Heart right ventricle (tissue), 16 donors: Measurements from ENCODE around the gene RAB18. TPM values are rescaled to one million over a fixed set of nuclear protein-coding genes. Genes with fewer than 3 reads are reported as not detected.
"Not testable (repeated sequence)": the region's sequence is repeated elsewhere in the genome, so short reads cannot be mapped to it uniquely, and the experiment has no call there.

Experiments used
- ATAC-seq, 8 donors: fragments of 200-7000 bp; cut with Tn5 transposase; one replicate each; pipeline ENCODE4 v1.9.1; 2020; ENCODE audit warnings: mild to moderate bottlenecking in 8 of 8, moderate library complexity in 8 of 8, moderate number of reproducible peaks in 1 of 8
- DNase-seq, 2 donors: peaks; one replicate each; pipeline ENCODE4 v3.0.0-alpha.2; 2020
- H3K27ac ChIP-seq, 10 donors: fragments of 200-600 bp; sonication (generic) in 2 of 10; one replicate each; pipeline versions ENCODE4 v1.5.0 to v1.8.0; 2020 to 2022; ENCODE audit warnings: mild to moderate bottlenecking in 3 of 10
- H3K27me3 ChIP-seq, 7 donors: fragments of 200-600 bp; one replicate each; pipeline ENCODE4 v1.8.0; 2021 to 2022; ENCODE audit warnings: mild to moderate bottlenecking in 2 of 7
- H3K36me3 ChIP-seq, 9 donors: fragments of 200-600 bp; sonication (generic) in 1 of 9; one replicate each; pipeline versions ENCODE4 v1.5.0 to v1.8.0; 2020 to 2022; ENCODE audit warnings: mild to moderate bottlenecking in 2 of 9
- H3K4me1 ChIP-seq, 9 donors: fragments of 200-600 bp; sonication (generic) in 1 of 9; one replicate each; pipeline versions ENCODE4 v1.5.0 to v1.8.0; 2020 to 2022; ENCODE audit warnings: mild to moderate bottlenecking in 4 of 9
- H3K4me3 ChIP-seq, 10 donors: fragments of 200-600 bp; sonication (generic) in 2 of 10; one replicate each; pipeline versions ENCODE4 v1.5.0 to v1.8.0; 2020 to 2022; ENCODE audit warnings: mild to moderate bottlenecking in 7 of 10, moderate library complexity in 2 of 10
- H3K9me3 ChIP-seq, 11 donors: fragments of 200-600 bp in 10 of 11; sonication (generic) in 2 of 11; one replicate each; pipeline versions ENCODE4 v1.5.0 to v1.8.0; 2013 to 2022; ENCODE audit warnings: mild to moderate bottlenecking in 2 of 11, control low read depth in 1 of 11, moderate library complexity in 1 of 11
- WGBS, 2 donors: extraction: QIAGEN DNeasy Blood & Tissue Kit; methylation state at CpG; one replicate each; pipeline ENCODE4 v1.1.7; 2013; ENCODE audit warnings: inconsistent platforms in 1 of 2; 5-methylcytosine and 5-hydroxymethylcytosine counted together
- intact Hi-C, 10 donors: fragments of 100-400 bp; cut with DNase I; formaldehyde crosslinking; loops; one replicate each; pipeline versions ENCODE4 v1.11.1 to v1.14.2; 2022
- polyA plus RNA-seq, 2 donors: library from polyadenylated mRNA; stranded (reverse); fragments of 200-250 nt; gene quantifications; one replicate each; pipeline ENCODE4 v1.2.3, GENCODE V29; 2013
- total RNA-seq, 10 donors: library from RNA; stranded (reverse); fragmentation: NEBNext Ultra II Directional in 3 of 10; extraction: Animal tissue kit (Norgen Biotek cat#: 25700) in 3 of 10; gene quantifications; one replicate each; pipeline versions ENCODE4 v1.2.1 to v1.2.4, GENCODE V29; 2021 to 2023
- TF ChIP-seq, protein P1 (sequence below), 9 donors: fragments of 200-600 bp; sonication (generic) in 2 of 9; IDR thresholded peaks; one replicate each; pipeline versions ENCODE4 v1.5.0 to v1.8.0; 2021 to 2022; ENCODE audit warnings: antibody characterized with exemption in 9 of 9, mild to moderate bottlenecking in 5 of 9, moderate library complexity in 1 of 9
- donor health status: Arrhythmogenic right ventricular cardiomyopathy.
- donor health status: ischemic (EF 13 %, LVEDD 7.1; RV severe dilation, severe dysfunction).
- donor health status: healthy with polysubstance abuse.
- donor health status: DM: no; HTN: yes; CAD: no.
- donor health status: DM: no; HTN: no; CAD: no.
- donor health status: ischemic (EF 25% LVEDD 6.9; RV normal size, moderate dysfunction).
- donor health status: ischemic (EF 25% LVEDD 5.7; RV mildly dilated, moderate dysfunction).
- donor health status: healthy.
- donor health status: DM: yes; HTN: yes; CAD: no.
- donor health status: Ischemic cardiomyopathy.
- donor health status: ischemic (EF 35%, LVEDD 5.7; RV mildly dilated, moderate dysfunction).
- donor health status: nonischemic (EF 11% LVEDD 7.7; RV severe dilation, severe dysfunction).
- donor health status: DM: yes; HTN: yes; CAD: no.
- donor health status: PGD.
- donor health status: ischemic (EF 29% LVEDD 5.4; RV normal size, mild dysfunction).
- donor health status: nonischemic (EF 23%, LVEDD 6.1; RV moderate dilation, normal function).

The RAB18 gene
- total and polyA plus RNA-seq, 12 donors: 19.3 to 157 (median 131) TPM

DNA sequence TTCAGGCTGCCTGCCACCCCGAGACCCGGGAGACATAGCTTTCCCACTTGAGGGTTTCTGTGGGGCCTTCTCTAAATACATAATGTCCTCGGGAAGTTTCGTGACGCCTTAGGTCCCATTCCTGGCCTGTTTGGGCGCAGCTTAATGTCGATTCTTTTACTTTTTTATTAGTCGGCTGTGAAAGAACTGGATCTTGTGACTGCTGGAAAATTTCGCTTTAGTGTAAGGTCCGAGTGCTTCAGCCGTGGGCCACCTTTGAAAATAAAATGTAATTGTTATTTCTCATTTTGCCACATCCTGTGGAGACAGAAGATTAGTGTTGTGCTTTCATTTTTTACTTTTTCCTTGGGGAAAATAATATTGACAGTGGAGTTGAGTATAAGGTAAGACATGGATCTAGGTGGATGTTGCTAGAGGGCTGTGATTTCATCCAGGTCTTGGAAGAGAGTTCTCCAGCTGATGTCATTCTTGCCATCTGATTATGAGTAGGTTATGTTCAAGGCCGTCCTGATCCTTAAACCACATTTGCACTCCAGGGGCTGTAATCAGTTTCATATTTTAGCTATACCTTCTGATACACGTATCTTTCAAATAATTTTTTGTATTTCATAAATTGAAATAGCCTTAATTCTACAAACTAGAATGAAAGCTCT lies 830 bp downstream of the RAB18 start:
- peaks cover 0 to 7% (median 0%) of the 10 kb centered on the region in 9 donors for H3K36me3 ChIP-seq
- WGBS, 2 donors: 2 to 3% methylated on average over 13 of the region's 13 CpGs
- ATAC-seq (peak in 1 of 8 donors; percentile 2), DNase-seq (peak in 1 of 2 donors; percentile 5)
- TF ChIP-seq, protein P1, sequence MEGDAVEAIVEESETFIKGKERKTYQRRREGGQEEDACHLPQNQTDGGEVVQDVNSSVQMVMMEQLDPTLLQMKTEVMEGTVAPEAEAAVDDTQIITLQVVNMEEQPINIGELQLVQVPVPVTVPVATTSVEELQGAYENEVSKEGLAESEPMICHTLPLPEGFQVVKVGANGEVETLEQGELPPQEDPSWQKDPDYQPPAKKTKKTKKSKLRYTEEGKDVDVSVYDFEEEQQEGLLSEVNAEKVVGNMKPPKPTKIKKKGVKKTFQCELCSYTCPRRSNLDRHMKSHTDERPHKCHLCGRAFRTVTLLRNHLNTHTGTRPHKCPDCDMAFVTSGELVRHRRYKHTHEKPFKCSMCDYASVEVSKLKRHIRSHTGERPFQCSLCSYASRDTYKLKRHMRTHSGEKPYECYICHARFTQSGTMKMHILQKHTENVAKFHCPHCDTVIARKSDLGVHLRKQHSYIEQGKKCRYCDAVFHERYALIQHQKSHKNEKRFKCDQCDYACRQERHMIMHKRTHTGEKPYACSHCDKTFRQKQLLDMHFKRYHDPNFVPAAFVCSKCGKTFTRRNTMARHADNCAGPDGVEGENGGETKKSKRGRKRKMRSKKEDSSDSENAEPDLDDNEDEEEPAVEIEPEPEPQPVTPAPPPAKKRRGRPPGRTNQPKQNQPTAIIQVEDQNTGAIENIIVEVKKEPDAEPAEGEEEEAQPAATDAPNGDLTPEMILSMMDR (IDR thresholded peaks at IDR 0.05): no peak
- no peaks in the 10 kb centered on the region for H3K27me3 ChIP-seq
- peaks cover 3 to 51% (median 34%) of the 10 kb centered on the region in 9 donors for H3K4me1 ChIP-seq
- H3K9me3 ChIP-seq: no peaks in the 10 kb centered on the region
- intact Hi-C loops: no loop called here
- H3K4me3 ChIP-seq: peak overlapping the region; percentile 56 to 90 (median 80)
- peak overlapping the region; percentile 43 to 91 (median 88) for H3K27ac ChIP-seq

DNA sequence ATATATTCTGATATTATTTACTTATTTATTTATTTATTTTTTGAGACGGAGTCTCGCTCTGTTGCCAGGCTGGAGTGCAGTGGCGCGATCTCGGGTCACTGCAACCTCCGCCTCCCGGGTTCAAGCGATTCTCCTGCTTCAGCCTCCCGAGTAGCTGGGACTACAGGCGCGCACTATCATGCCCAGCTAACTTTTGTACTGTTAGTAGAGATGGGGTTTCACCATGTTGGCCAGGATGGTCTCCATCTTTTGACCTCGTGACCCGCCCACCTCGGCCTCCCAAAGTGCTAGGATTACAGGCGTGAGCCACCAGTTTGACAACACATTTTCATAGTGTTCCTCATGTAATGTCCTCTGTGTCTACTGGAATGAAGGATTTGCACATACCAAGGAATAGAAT lies 1.4 kb downstream of the RAB18 start:
- DNase-seq, ATAC-seq, intact Hi-C loops, H3K27me3 ChIP-seq, H3K9me3 ChIP-seq: not testable (repeated sequence)
- H3K36me3 ChIP-seq: peaks cover 0 to 13% (median 0%) of the 10 kb centered on the region in 9 donors
- H3K4me3 ChIP-seq: peak overlapping the region in 9 of 10 donors; percentile 56 to 90 (median 82)
- peak overlapping the region in 6 of 10 donors; percentile 84 to 91 (median 90) for H3K27ac ChIP-seq
- 93 to 94% methylated on average over 15 of the region's 15 CpGs for WGBS, 2 donors
- peaks cover 3 to 51% (median 38%) of the 10 kb centered on the region in 9 donors for H3K4me1 ChIP-seq

DNA sequence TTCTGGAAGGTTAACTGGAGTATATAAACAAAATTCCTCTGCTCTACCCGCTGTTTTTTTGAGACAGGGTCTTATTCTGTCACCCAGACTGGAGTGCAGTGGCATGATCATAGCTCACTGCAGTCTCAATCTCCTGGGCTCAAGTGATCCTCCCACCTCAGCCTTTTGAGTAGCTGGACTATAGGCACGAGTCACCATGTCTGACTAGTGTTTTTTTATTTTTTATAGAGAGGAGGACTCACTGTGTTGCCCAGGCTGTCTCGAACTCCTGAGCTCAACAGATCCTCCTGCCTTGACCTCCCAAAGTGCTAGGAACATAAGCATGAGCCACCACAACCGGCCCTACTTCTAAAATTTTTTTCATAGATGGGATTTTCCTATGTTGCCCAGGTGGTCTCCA lies 2.2 kb downstream of the RAB18 start:
- ATAC-seq (no peak), DNase-seq (no peak)
- peaks cover 0 to 21% (median 0%) of the 10 kb centered on the region in 9 donors for H3K36me3 ChIP-seq
- no peaks in the 10 kb centered on the region for H3K27me3 ChIP-seq
- intact Hi-C loops: no loop called here
- H3K27ac ChIP-seq: peak overlapping the region in 4 of 10 donors; percentile 10 to 65 (median 38)
- WGBS, 2 donors: 68 to 78% methylated on average over 4 of the region's 4 CpGs
- no peak overlapping the region for H3K4me3 ChIP-seq
- H3K4me1 ChIP-seq: peaks cover 3 to 51% (median 42%) of the 10 kb centered on the region in 9 donors
- H3K9me3 ChIP-seq: no peaks in the 10 kb centered on the region
- TF ChIP-seq, protein P1 (IDR thresholded peaks at IDR 0.05): no peak

DNA sequence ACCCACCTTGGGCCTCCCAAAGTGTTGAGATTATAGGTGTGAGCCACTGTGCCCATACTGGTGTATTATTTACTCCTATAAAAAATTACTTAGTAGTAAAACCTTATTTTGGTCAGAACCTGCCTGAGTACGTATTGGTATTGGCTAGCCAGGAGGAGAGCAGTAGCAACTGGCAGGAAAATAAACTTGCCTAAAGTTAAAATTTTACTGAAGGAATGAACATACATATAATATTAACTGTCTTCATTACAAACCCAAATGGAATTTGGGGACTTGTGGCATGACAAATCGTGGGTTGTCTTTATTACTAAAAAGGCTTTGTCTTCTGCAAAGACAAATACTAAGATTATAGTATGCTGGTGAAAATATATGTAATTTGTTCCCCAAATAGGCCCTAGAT lies 8.4 kb downstream of the RAB18 start:
- no peak overlapping the region for H3K27ac ChIP-seq
- no peak overlapping the region for H3K4me3 ChIP-seq
- H3K36me3 ChIP-seq: peaks cover 0 to 69% (median 8%) of the 10 kb centered on the region in 9 donors
- H3K4me1 ChIP-seq: peaks cover 0 to 39% (median 17%) of the 10 kb centered on the region in 9 donors
- no peaks in the 10 kb centered on the region for H3K9me3 ChIP-seq
- DNase-seq (no peak), ATAC-seq (no peak)
- no peaks in the 10 kb centered on the region for H3K27me3 ChIP-seq
- WGBS, 2 donors: 70 to 75% methylated on average over 2 of the region's 2 CpGs
- TF ChIP-seq, protein P1 (IDR thresholded peaks at IDR 0.05): no peak
- intact Hi-C loops: no loop called here
